OCI-LY1 (cell line): ENCODE measurements around the gene RARRES2.

ENCODE experiments used
- H2AFZ ChIP-seq: fragments of 200-600 bp; sonication (generic), shearing (Covaris generic); 2 replicates; pipeline ENCODE4 v1.6.0; 2014; ENCODE audit warnings: antibody characterized with exemption, mild to moderate bottlenecking, low read length
- H3F3A ChIP-seq: fragments of 200-600 bp; sonication (generic), shearing (Covaris generic); 2 replicates; pipeline ENCODE4 v1.6.0; 2014; ENCODE audit warnings: mild to moderate bottlenecking, antibody characterized with exemption, low read length, moderate library complexity; ENCODE audit not compliant: insufficient read depth
- H3K27ac ChIP-seq: fragments of 200-600 bp; sonication (generic); 2 replicates; pipeline ENCODE4 v1.5.1; 2014; ENCODE audit warnings: low read length, mixed run types, mild to moderate bottlenecking, low read depth; ENCODE audit not compliant: poor library complexity, severe bottlenecking
- H3K27me3 ChIP-seq: fragments of 200-600 bp; sonication (generic); 2 replicates; pipeline ENCODE4 v1.6.0; 2014; ENCODE audit warnings: antibody characterized with exemption, mild to moderate bottlenecking, low read length, moderate library complexity; ENCODE audit not compliant: insufficient read depth
- H3K36me3 ChIP-seq: fragments of 200-600 bp; sonication (generic); 2 replicates; pipeline ENCODE4 v1.6.1; 2014; ENCODE audit warnings: mild to moderate bottlenecking, antibody characterized with exemption, low read length, moderate library complexity, mixed read lengths; ENCODE audit not compliant: insufficient read depth
- H3K4me1 ChIP-seq: fragments of 200-600 bp; sonication (generic); 2 replicates; pipeline ENCODE4 v1.5.1; 2014; ENCODE audit warnings: mild to moderate bottlenecking, low read length, moderate library complexity; ENCODE audit not compliant: insufficient read depth, severe bottlenecking
- H3K4me2 ChIP-seq: fragments of 200-600 bp; sonication (generic), shearing (Covaris generic); 2 replicates; pipeline ENCODE4 v1.6.1; 2014; ENCODE audit warnings: low read length
- H3K4me3 ChIP-seq: fragments of 200-600 bp; sonication (generic); 2 replicates; pipeline ENCODE4 v1.5.1; 2014; ENCODE audit warnings: low read length, low read depth, mild to moderate bottlenecking, mixed read lengths; ENCODE audit not compliant: poor library complexity, severe bottlenecking
- H3K79me2 ChIP-seq: fragments of 200-600 bp; shearing (Covaris generic); 2 replicates; pipeline ENCODE4 v1.6.1; 2016; ENCODE audit warnings: mixed run types, low read length, mixed read lengths; ENCODE audit not compliant: insufficient read depth
- H3K9ac ChIP-seq: fragments of 200-600 bp; sonication (generic), shearing (Covaris generic); 2 replicates; pipeline ENCODE4 v1.6.1; 2014; ENCODE audit warnings: mild to moderate bottlenecking, low read length, mixed read lengths
- H3K9me2 ChIP-seq: fragments of 200-600 bp; sonication (generic), shearing (Covaris generic); 2 replicates; pipeline ENCODE4 v1.6.1; 2014; ENCODE audit warnings: low read depth, mild to moderate bottlenecking, low read length, mixed read lengths
- H3K9me3 ChIP-seq: fragments of 200-600 bp; shearing (Covaris generic); 2 replicates; pipeline ENCODE4 v1.6.1; 2014; ENCODE audit warnings: low read length, mixed read lengths
- H4K20me1 ChIP-seq: fragments of 200-600 bp; sonication (generic), shearing (Covaris generic); 2 replicates; pipeline ENCODE4 v1.6.0; 2016; ENCODE audit warnings: mild to moderate bottlenecking, low read length; ENCODE audit not compliant: insufficient read depth
- CTCF ChIP-seq: fragments of 200-600 bp; sonication (generic), shearing (Covaris generic); IDR thresholded peaks from 2 replicates; pipeline ENCODE4 v1.5.1; 2017; ENCODE audit warnings: mild to moderate bottlenecking, antibody characterized with exemption, low read length, moderate library complexity, mixed read lengths
- EZH2 ChIP-seq: fragments of 200-600 bp; sonication (generic), shearing (Covaris generic); IDR thresholded peaks from 2 replicates; pipeline ENCODE4 v1.8.0; 2017; ENCODE audit warnings: borderline replicate concordance, mixed run types, mild to moderate bottlenecking, antibody characterized with exemption, low read length, moderate library complexity, mixed read lengths

Gene RARRES2

GRCh38 chr7:150382123-150382843, 40.9 kb upstream of the RARRES2 start:
- no peaks in the 10 kb centered on the region for H4K20me1 ChIP-seq
- no peaks in the 10 kb centered on the region for H3K9me3 ChIP-seq
- H3K9ac ChIP-seq, result peak overlapping the region; percentile 11; the same call in 1 of the 2 replicates
- peak overlapping the region; percentile 70 for H3K27ac ChIP-seq
- TF ChIP-seq EZH2 (no peak), CTCF (no peak)
- H3K4me3 ChIP-seq, result peak overlapping the region; percentile 4
- no peaks in the 10 kb centered on the region for H3K36me3 ChIP-seq
- H3K4me2 ChIP-seq, result peak overlapping the region; percentile 44
- H3F3A ChIP-seq, result 0 out of 2 replicates have a peak, but pooled peaks cover 5% of the 10 kb centered on the region
- no peaks in the 10 kb centered on the region for H3K79me2 ChIP-seq
- no peaks in the 10 kb centered on the region for H3K9me2 ChIP-seq
- H3K4me1 ChIP-seq, result peaks cover 65% of the 10 kb centered on the region
- H2AFZ ChIP-seq, result no peak overlapping the region
- H3K27me3 ChIP-seq, result no peaks in the 10 kb centered on the region

GRCh38 chr7:150381785-150382122, 40.3 kb upstream of the RARRES2 start:
- no peaks in the 10 kb centered on the region for H3K27me3 ChIP-seq
- H2AFZ ChIP-seq, result no peak overlapping the region
- H3K9me2 ChIP-seq, result no peaks in the 10 kb centered on the region
- peak overlapping the region; percentile 70 for H3K27ac ChIP-seq
- H3K4me3 ChIP-seq, result no peak overlapping the region
- H3K9ac ChIP-seq, result no peak overlapping the region; the same call in 1 of the 2 replicates
- H3K4me2 ChIP-seq, result peak overlapping the region; percentile 44; the same call in 1 of the 2 replicates
- TF ChIP-seq CTCF (no peak), EZH2 (no peak)
- H3K79me2 ChIP-seq, result no peaks in the 10 kb centered on the region
- 0 out of 2 replicates have a peak, but pooled peaks cover 5% of the 10 kb centered on the region for H3F3A ChIP-seq
- no peaks in the 10 kb centered on the region for H3K36me3 ChIP-seq
- no peaks in the 10 kb centered on the region for H4K20me1 ChIP-seq
- no peaks in the 10 kb centered on the region for H3K9me3 ChIP-seq
- peaks cover 69% of the 10 kb centered on the region for H3K4me1 ChIP-seq

GRCh38 chr7:150381096-150381495, 39.7 kb upstream of the RARRES2 start:
- Histone ChIP-seq H3K9ac (no peak overlapping the region), H3F3A (0 out of 2 replicates have a peak, but pooled peaks cover 5% of the 10 kb centered on the region), H3K36me3 (no peaks in the 10 kb centered on the region), H3K27ac (peak overlapping the region; percentile 4), H3K9me2 (no peaks in the 10 kb centered on the region), H3K27me3 (no peaks in the 10 kb centered on the region), H4K20me1 (no peaks in the 10 kb centered on the region), H3K9me3 (no peaks in the 10 kb centered on the region), H2AFZ (no peak overlapping the region), H3K4me3 (peak overlapping the region; percentile 79), H3K79me2 (no peaks in the 10 kb centered on the region), H3K4me1 (peaks cover 71% of the 10 kb centered on the region), H3K4me2 (peak overlapping the region; percentile 77; the same call in 1 of the 2 replicates)
- no peak for TF ChIP-seq EZH2
- no peak for TF ChIP-seq CTCF
